ENCODE measurements around the gene NRF1.
A peak's percentile ranks its signal among the peaks of the same experiment; 100 is the strongest.

NRF1 gene

DNA sequence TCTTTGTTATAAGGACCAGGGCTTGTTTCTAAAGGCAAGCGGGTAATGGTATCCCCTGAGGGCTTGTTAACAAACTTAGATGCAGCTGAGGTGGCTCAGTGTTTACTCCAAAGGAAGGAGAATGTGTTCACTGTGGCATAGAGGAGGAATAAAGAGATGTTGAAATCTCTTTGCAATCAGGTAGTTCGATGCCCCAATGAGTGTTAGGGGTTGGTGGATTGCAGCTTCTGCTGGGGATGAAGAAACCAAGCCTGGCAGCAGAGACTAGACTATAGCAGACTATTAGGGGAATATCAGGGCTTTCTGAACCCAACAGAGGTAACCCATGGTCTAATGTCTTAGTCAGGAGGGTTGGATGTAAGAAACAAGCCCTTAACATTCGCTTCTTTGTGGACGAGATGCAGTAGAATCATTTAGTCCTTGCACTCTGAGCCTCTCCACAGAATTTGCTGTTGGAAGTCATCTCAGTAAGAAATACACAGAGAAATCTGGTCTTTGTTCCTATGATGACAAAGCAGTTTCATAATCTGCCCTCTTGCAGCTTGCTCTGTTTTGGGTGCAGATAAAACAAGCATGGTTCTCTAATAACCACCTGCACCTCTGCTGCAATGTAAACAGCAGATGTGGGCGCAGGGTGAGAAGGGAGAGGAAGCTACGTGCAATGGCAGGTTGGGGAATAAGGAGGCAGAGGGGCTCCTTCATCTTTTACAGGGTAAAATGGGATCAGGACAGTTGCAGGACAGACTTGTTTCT, 108.6 kb downstream of the NRF1 start:
- peaks cover 18% of the 10 kb centered on the region for H3K4me1 ChIP-seq (ENCODE audit: control insufficient read depth, insufficient read depth, low read length)
- H3K9me3 ChIP-seq (ENCODE audit: control insufficient read depth, low read length): no peaks in the 10 kb centered on the region
- no peak overlapping the region for H3K4me3 ChIP-seq (ENCODE audit: low read length)
- H3K27me3 ChIP-seq (replicated peaks; ENCODE audit: control insufficient read depth, insufficient read depth, low read length): no peaks in the 10 kb centered on the region
- peak overlapping the region; percentile 44 for H3K9ac ChIP-seq (ENCODE audit: low read length)
- peak; percentile 37 for DNase-seq (ENCODE audit: low read depth)
- peaks cover 26% of the 10 kb centered on the region for H3K36me3 ChIP-seq (ENCODE audit: control insufficient read depth, insufficient read depth, low read length, severe bottlenecking)

DNA sequence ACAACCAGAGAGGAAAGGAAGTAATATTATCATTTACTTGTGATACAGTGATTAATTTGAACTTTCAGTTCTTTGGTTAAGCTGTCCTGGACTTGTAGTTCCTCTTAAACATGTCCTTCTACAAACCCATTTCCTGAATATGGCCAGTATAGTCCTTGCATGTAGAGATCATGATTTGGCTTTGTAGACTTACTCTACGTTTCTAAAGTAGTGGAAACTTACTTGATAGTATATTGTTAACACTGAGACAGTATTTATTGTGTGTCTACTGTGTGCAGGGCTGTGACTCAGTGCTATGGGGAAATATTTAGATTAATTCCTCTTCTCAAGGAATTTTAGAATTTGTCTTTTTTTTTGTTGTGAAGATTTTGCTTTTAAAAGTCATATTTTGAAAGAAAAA, 109.5 kb downstream of the NRF1 start:
- peak; percentile 47 for DNase-seq (ENCODE audit: low read depth)
- H3K27me3 ChIP-seq (replicated peaks; ENCODE audit: control insufficient read depth, insufficient read depth, low read length): no peaks in the 10 kb centered on the region

DNA sequence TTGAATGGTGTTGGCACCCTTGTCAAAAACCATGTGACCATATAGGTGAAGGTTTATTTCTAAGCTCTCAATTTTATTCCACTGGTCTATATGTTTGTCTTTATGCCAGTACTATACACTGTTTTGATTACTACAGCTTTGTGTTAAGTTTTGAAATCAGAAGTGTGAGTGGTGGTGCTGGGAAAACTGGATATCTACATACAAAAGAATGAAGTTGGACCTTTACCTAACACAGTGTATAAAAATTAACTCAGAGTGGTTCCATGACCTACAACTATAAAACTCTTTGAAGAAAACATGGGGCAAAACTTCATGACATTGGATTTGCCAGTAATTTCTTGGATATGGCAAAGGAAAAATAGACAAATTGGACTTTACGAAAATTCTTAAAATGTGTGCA, 112.2 kb downstream of the NRF1 start:
- Histone ChIP-seq H3K27me3 (replicated peaks; ENCODE audit: control insufficient read depth, insufficient read depth, low read length) (no peaks in the 10 kb centered on the region), H3K4me1 (ENCODE audit: control insufficient read depth, insufficient read depth, low read length) (peaks cover 18% of the 10 kb centered on the region), H3K4me3 (ENCODE audit: low read length) (no peak overlapping the region), H3K9me3 (ENCODE audit: control insufficient read depth, low read length) (no peaks in the 10 kb centered on the region), H3K9ac (ENCODE audit: low read length) (no peak overlapping the region), H3K36me3 (ENCODE audit: control insufficient read depth, insufficient read depth, low read length, severe bottlenecking) (peaks cover 28% of the 10 kb centered on the region)
- DNase-seq (ENCODE audit: low read depth): no peak

More for the DNA sequence above, 109.5 kb downstream of the NRF1 start:
- Histone ChIP-seq H3K4me3 (ENCODE audit: low read length) (no peak overlapping the region), H3K36me3 (ENCODE audit: control insufficient read depth, insufficient read depth, low read length, severe bottlenecking) (peaks cover 29% of the 10 kb centered on the region), H3K9ac (ENCODE audit: low read length) (peak overlapping the region; percentile 17), H3K4me1 (ENCODE audit: control insufficient read depth, insufficient read depth, low read length) (peaks cover 18% of the 10 kb centered on the region), H3K9me3 (ENCODE audit: control insufficient read depth, low read length) (no peaks in the 10 kb centered on the region)

DNA sequence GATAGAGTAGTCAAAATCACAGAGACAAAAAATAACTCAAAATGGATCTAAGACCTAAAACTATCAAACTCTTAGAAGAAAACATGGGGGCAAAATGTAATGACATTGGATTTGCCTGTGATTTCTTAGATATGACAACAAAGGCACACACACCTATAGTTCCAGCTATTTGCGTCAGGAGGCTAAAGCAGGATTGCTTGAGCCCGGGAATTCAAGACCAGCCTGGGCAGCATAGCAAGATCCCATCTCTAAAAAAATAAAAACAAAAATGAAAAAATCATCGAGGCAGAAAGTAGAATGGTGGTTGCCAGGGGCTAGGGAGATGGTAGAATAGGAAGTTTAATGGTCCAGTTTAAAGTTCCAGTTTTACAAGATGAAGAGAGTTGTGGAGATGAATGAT, 113.3 kb downstream of the NRF1 start:
- no peak overlapping the region for H3K4me3 ChIP-seq (ENCODE audit: low read length)
- DNase-seq (ENCODE audit: low read depth): no peak
- H3K9ac ChIP-seq (ENCODE audit: low read length): no peak overlapping the region
- H3K9me3 ChIP-seq (ENCODE audit: control insufficient read depth, low read length): no peaks in the 10 kb centered on the region
- H3K4me1 ChIP-seq (ENCODE audit: control insufficient read depth, insufficient read depth, low read length): peaks cover 12% of the 10 kb centered on the region
- H3K27me3 ChIP-seq (replicated peaks; ENCODE audit: control insufficient read depth, insufficient read depth, low read length): no peaks in the 10 kb centered on the region
- H3K36me3 ChIP-seq (ENCODE audit: control insufficient read depth, insufficient read depth, low read length, severe bottlenecking): peaks cover 34% of the 10 kb centered on the region

DNA sequence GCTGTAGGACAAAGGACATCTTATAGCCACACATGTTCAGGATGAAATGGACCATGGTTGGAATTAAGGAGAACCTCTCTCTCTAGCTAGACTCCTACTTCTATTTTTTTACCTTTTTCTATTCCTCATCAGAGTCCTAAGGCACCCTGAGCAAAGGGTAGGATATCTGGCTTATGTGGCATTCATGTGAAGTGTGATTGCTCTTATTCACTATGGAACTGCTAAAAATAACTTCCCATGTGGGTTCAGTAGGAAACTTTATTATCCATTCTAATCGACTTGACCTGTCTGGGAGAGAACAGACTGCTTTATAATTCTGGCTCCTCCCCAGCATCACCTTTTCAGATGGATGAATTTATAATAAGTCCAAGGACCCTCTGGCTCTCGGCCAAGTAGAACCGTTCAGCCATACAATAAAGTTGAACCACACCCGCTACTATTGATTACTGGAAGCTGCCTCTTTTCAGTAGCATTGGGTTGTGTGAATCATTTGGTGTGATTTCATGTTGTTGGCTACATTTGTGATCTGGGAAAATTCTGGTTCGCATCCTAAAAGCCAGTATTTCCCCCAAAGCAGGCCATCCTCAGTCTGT, 117.5 kb downstream of the NRF1 start:
- H3K4me1 ChIP-seq (ENCODE audit: control insufficient read depth, insufficient read depth, low read length): no peaks in the 10 kb centered on the region
- H3K36me3 ChIP-seq (ENCODE audit: control insufficient read depth, insufficient read depth, low read length, severe bottlenecking): peaks cover 36% of the 10 kb centered on the region
- no peaks in the 10 kb centered on the region for H3K27me3 ChIP-seq (replicated peaks; ENCODE audit: control insufficient read depth, insufficient read depth, low read length)
- DNase-seq (ENCODE audit: low read depth): no peak
- H3K4me3 ChIP-seq (ENCODE audit: low read length): no peak overlapping the region
- no peaks in the 10 kb centered on the region for H3K9me3 ChIP-seq (ENCODE audit: control insufficient read depth, low read length)
- no peak overlapping the region for H3K9ac ChIP-seq (ENCODE audit: low read length)

DNA sequence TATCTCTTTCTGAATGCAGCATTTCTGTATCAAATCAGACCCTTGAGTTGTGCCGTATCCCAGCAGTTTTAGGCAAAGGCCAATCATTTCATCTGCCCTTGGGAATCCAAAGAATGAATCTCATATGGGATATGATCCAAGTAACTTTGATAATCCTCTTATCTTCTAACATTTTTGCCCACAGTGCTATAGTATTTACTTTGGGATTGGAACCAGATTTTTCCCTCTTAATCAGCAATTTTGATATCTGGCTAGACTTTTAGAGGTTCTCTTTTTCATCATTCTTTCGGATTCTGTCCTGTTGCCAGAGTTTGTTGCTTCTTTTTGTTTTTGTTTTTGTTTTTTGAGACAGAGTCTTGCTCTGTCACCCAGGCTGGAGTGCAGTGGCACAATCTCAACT, 118.0 kb downstream of the NRF1 start:
- peaks cover 36% of the 10 kb centered on the region for H3K36me3 ChIP-seq (ENCODE audit: control insufficient read depth, insufficient read depth, low read length, severe bottlenecking)
- no peaks in the 10 kb centered on the region for H3K27me3 ChIP-seq (replicated peaks; ENCODE audit: control insufficient read depth, insufficient read depth, low read length)

DNA sequence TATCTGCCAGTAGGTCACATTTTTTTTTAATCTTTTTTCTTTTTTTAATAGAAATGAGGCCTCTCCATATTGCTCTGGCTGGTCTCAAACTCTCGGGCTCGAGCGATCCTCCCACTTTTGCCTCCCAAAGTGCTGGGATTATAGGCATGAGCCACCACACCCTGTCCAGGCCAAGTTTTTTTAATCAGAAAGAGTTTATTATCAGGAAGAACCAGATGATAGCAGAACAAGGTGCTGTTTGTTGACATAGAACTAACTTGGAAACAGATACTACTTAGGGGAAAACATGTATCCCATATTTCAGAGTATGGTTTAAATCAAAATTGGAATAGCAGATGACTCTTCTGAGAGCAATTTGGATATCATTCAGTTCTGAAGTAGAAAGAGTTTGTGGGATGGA, 118.6 kb downstream of the NRF1 start:
- H3K36me3 ChIP-seq (ENCODE audit: control insufficient read depth, insufficient read depth, low read length, severe bottlenecking): peaks cover 40% of the 10 kb centered on the region
- no peaks in the 10 kb centered on the region for H3K27me3 ChIP-seq (replicated peaks; ENCODE audit: control insufficient read depth, insufficient read depth, low read length)

More for the DNA sequence above, 118.0 kb downstream of the NRF1 start:
- Histone ChIP-seq H3K9me3 (ENCODE audit: control insufficient read depth, low read length) (no peaks in the 10 kb centered on the region), H3K4me3 (ENCODE audit: low read length) (no peak overlapping the region), H3K4me1 (ENCODE audit: control insufficient read depth, insufficient read depth, low read length) (no peaks in the 10 kb centered on the region), H3K9ac (ENCODE audit: low read length) (no peak overlapping the region)
- DNase-seq (ENCODE audit: low read depth): no peak

DNA sequence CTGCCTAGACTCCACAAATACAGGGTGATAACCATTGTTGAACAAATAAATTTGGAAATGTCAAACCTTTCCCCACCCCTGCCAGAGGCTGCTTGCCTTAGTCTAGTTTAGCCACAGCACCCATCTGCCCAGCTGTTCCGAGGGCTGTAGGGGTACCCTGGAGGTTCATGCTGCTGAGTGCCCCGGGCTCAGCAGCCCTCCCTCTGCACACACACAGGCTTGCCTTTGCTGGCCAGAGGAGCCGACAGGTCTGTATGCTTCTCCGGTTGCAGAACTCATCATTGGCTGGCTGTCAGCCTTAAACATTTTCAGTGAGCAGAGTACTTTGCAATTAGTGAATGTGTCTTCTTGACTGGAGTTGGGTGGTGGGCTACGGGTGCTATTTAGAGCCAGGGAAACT, 122.9 kb downstream of the NRF1 start:
- Histone ChIP-seq H3K9me3 (ENCODE audit: control insufficient read depth, low read length) (no peaks in the 10 kb centered on the region), H3K9ac (ENCODE audit: low read length) (no peak overlapping the region), H3K27me3 (replicated peaks; ENCODE audit: control insufficient read depth, insufficient read depth, low read length) (no peaks in the 10 kb centered on the region), H3K4me1 (ENCODE audit: control insufficient read depth, insufficient read depth, low read length) (no peaks in the 10 kb centered on the region), H3K36me3 (ENCODE audit: control insufficient read depth, insufficient read depth, low read length, severe bottlenecking) (peaks cover 28% of the 10 kb centered on the region), H3K4me3 (ENCODE audit: low read length) (no peak overlapping the region)
- DNase-seq (ENCODE audit: low read depth): no peak

More for the DNA sequence above, 118.6 kb downstream of the NRF1 start:
- Histone ChIP-seq H3K9me3 (ENCODE audit: control insufficient read depth, low read length) (no peaks in the 10 kb centered on the region), H3K4me1 (ENCODE audit: control insufficient read depth, insufficient read depth, low read length) (no peaks in the 10 kb centered on the region), H3K4me3 (ENCODE audit: low read length) (no peak overlapping the region), H3K9ac (ENCODE audit: low read length) (no peak overlapping the region)
- no peak for DNase-seq (ENCODE audit: low read depth)

DNA sequence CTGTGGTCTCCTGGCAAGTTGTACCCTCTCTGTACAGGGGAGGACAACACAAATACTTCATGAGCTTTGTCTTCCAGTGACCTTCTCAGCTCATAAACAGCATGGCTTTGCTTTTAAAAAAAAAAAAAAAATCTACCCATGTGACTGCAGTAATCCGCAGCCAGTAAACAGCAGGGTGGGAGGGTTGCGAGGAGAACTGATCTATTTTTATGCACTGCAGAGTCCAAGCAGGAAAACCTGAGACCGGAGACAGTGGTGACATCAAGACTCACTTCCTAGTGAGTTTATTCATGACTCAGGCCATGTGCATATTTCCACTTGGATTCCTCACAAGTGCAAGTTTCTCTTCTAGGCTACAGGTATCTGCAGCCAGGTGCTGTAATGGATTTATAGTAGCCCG, 127.9 kb downstream of the NRF1 start:
- DNase-seq (ENCODE audit: low read depth): no peak
- no peak overlapping the region for H3K9ac ChIP-seq (ENCODE audit: low read length)
- no peak overlapping the region for H3K4me3 ChIP-seq (ENCODE audit: low read length)
- no peaks in the 10 kb centered on the region for H3K9me3 ChIP-seq (ENCODE audit: control insufficient read depth, low read length)
- no peaks in the 10 kb centered on the region for H3K4me1 ChIP-seq (ENCODE audit: control insufficient read depth, insufficient read depth, low read length)
- H3K36me3 ChIP-seq (ENCODE audit: control insufficient read depth, insufficient read depth, low read length, severe bottlenecking): peaks cover 44% of the 10 kb centered on the region
- no peaks in the 10 kb centered on the region for H3K27me3 ChIP-seq (replicated peaks; ENCODE audit: control insufficient read depth, insufficient read depth, low read length)

DNA sequence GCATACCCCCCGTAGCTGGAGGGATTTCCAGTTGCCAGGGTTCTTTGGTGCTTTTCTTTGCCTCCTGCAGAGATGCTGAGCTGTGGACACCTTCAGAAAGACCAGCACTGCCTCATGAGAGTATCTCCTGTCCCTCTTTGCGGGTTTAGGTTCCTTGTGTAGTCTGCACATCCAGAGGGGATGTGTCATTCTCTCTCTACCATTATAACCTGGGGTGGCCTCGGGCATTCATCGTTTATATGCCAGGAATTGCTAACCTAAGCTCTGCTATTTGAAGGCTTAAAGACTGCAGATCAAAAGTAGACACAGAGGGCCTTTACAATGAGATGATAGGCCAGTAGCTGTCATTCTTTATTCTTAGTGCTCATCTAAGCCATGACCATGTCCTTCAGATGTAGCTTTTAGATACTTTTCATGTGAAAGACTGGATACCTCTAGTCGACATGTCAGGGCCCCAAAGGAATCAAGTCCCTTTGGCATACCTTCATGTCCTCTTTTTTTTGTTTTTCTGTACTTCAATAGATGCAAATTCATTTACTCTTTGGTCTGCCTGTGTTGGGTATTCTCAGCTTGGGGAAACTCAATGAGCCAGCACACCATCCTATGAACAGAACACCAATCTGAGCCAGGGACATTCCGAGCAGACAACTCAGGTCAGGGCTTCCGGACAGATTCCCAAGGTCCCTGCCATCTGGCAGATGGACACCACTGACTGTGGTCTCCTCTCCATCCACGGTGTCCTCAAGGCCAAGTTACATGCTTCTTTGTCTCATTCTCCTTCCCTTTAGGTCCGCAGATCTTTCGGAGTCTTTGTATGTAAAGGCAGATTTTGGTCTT, 129.3 kb downstream of the NRF1 start:
- H3K36me3 ChIP-seq (ENCODE audit: control insufficient read depth, insufficient read depth, low read length, severe bottlenecking): peaks cover 39% of the 10 kb centered on the region
- H3K4me1 ChIP-seq (ENCODE audit: control insufficient read depth, insufficient read depth, low read length): no peaks in the 10 kb centered on the region
- no peaks in the 10 kb centered on the region for H3K27me3 ChIP-seq (replicated peaks; ENCODE audit: control insufficient read depth, insufficient read depth, low read length)
- no peak for DNase-seq (ENCODE audit: low read depth)
- no peaks in the 10 kb centered on the region for H3K9me3 ChIP-seq (ENCODE audit: control insufficient read depth, low read length)
- H3K9ac ChIP-seq (ENCODE audit: low read length): no peak overlapping the region
- H3K4me3 ChIP-seq (ENCODE audit: low read length): no peak overlapping the region

DNA sequence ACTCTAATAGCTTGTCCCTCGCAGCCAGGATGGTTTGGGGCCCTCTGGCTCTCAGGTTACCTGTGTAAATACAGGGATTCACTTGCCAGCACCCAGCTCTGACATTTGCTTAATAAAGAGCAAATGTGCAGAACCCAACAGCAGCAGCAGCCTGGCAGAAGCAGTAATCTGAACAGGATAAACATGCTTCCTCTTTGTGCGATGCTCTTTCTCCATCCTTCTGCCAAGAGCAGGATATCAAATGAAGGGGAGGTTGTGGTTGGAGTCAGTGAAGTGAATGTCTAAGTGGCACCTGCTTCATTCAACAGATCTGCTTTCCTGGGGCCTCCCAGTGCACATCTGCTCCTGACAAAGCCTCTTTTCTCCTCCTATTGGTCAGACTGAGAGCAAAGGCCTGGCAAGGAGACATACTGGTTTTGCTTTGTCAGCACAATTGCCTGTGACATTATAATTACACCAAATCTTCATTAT, 130.3 kb downstream of the NRF1 start:
- Histone ChIP-seq H3K9ac (ENCODE audit: low read length) (no peak overlapping the region), H3K27me3 (replicated peaks; ENCODE audit: control insufficient read depth, insufficient read depth, low read length) (no peaks in the 10 kb centered on the region), H3K36me3 (ENCODE audit: control insufficient read depth, insufficient read depth, low read length, severe bottlenecking) (peaks cover 39% of the 10 kb centered on the region), H3K9me3 (ENCODE audit: control insufficient read depth, low read length) (no peaks in the 10 kb centered on the region), H3K4me1 (ENCODE audit: control insufficient read depth, insufficient read depth, low read length) (no peaks in the 10 kb centered on the region), H3K4me3 (ENCODE audit: low read length) (no peak overlapping the region)
- DNase-seq (ENCODE audit: low read depth): no peak

Measured in adipocyte (in vitro differentiated cells).